Measurements from ENCODE around the gene PRKCA.

The PRKCA gene

DNA sequence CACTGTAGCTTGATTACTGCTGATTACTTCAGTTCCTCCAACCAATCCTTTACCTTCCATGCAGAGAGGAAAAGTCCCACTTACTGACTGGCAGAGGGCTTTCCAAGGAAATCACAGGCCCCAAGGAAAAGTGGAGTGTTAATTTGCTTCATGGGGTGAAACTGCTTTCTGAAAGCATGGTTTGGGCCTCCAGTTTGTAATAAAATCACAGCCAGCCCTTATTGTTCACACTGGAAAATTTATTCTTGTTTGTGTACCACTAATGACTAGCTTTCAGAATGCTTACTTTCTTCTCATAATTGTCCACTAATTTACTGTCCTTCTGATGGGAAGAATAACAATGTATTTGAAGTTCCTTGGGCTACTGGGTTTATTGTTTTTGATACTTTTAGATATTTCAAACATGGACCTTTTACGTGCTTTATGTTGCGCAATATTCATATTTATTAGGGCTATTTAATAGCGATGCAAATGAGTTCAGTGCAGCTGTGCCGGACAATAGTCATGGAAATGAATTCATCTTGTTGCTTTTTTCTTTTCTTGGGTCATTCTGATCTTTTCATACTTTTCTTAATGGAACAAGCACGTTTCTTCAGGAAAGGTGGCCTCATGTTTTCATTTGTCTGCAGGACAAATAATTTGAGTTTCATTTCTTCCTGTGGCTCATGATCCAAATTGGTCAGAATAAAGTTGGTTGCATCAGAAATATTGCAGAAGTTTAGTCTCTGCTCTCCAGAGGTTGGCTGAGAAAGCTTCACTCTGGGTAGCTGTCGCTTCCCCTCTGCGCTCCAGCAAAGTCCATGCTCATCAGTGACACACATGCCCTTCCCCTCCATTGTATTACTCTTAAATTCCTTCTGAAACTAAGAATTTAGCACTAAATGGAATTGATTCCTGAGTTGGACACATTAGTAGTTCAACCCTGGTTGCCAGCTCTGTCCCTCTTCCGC lies 128.7 kb downstream of the PRKCA start:
- Histone ChIP-seq H3K27me3 (ENCODE audit: control insufficient read depth in 1 of 2, insufficient read depth in 2 of 2, low read length in 2 of 2) (no peaks in the 10 kb centered on the region), H3K36me3 (ENCODE audit: control insufficient read depth in 2 of 2, insufficient read depth in 2 of 2, low read length in 2 of 2) (no peaks in the 10 kb centered on the region), H3K9me3 (ENCODE audit: control insufficient read depth in 2 of 2, low read length in 2 of 2) (no peaks in the 10 kb centered on the region), H3K9ac (ENCODE audit: low read length in 2 of 2) (no peak overlapping the region), H3K4me3 (ENCODE audit: low read length in 2 of 2) (peak overlapping the region in 1 of 2 donors; percentile 17), H3K4me1 (ENCODE audit: control insufficient read depth, insufficient read depth, low read length) (peaks cover 22% of the 10 kb centered on the region), H3K27ac (ENCODE audit: low read length) (no peak overlapping the region)

DNA sequence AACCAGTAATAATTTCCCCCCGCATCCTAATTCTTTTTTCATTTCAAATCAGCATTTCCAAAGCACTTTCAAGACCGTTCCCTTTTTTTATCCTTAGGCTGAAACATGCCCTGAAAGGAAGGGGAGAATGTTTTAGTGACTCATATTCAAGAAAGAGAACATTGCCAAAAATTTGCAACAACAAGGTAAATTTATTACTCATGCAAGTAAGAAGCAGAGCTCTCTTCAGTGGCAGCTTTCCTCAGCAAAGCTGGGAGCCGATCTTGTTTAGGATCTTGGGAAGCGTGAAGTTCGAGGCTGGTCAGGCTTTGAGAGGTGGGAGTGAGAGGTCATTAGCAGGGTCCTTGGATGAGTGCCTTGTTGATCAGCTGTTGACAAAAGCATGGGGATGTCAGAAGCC lies 129.5 kb downstream of the PRKCA start:
- Histone ChIP-seq H3K9me3 (ENCODE audit: control insufficient read depth in 2 of 2, low read length in 2 of 2) (no peaks in the 10 kb centered on the region), H3K27ac (ENCODE audit: low read length) (no peak overlapping the region), H3K4me3 (ENCODE audit: low read length in 2 of 2) (peak overlapping the region in 1 of 2 donors; percentile 17), H3K36me3 (ENCODE audit: control insufficient read depth in 2 of 2, insufficient read depth in 2 of 2, low read length in 2 of 2) (no peaks in the 10 kb centered on the region), H3K27me3 (ENCODE audit: control insufficient read depth in 1 of 2, insufficient read depth in 2 of 2, low read length in 2 of 2) (no peaks in the 10 kb centered on the region), H3K9ac (ENCODE audit: low read length in 2 of 2) (no peak overlapping the region), H3K4me1 (ENCODE audit: control insufficient read depth, insufficient read depth, low read length) (peaks cover 23% of the 10 kb centered on the region)

DNA sequence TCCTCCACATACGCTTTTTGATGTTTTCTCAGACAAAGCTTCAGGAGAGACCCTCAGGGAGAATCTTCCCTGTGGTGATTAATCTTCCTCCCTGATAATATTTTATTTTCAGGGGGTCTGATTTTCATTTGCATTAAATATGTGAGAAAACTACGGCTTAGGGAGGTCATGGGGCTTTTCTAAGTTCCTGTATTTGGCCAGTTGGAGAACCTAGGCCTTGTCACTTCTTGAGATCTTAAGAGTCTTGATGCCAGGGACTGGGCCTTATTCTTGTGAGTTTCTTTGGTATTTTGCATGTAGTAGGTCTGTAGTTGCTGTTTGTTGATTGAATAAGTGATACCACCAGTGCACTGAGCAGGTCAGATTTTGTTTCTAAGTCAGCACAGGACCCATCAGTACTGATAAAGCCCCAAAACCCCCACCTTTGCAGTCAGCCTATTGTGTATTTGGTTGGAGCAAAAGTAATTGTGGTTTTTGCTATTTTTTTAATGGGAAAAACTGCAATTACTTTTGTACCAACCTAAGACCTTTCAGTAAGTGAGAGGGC lies 130.1 kb downstream of the PRKCA start:
- H3K9ac ChIP-seq (ENCODE audit: low read length in 2 of 2): no peak overlapping the region

DNA sequence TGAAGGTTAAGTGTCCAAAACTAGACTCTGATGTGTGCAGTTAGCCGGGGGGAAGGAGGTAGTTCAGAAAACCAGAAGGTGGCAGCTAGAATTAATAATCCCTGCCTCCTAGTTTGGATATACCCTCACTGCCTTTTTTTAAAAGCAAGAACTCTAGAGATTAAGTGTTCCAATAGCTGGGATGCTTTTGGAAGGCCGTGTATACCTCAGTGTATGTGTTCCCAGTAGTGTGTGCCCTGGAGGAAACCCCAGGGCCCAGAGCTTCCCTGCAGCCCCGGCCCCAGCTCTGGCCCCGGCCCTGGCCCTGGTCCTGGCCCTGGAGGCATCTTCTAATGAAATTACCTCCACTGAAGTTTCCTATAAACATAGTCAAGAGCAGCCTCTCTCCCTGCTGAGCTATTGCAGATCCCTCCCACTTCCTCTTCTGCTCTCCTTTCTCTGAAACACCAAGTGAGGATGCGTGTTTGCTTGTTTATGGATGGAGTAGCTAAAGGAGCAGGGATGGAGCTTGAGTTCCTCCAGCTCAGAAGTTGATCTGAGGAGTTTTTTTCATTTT lies 130.7 kb downstream of the PRKCA start:
- Histone ChIP-seq H3K9me3 (ENCODE audit: control insufficient read depth in 2 of 2, low read length in 2 of 2) (no peaks in the 10 kb centered on the region), H3K9ac (ENCODE audit: low read length in 2 of 2) (no peak overlapping the region), H3K27ac (ENCODE audit: low read length) (no peak overlapping the region), H3K4me1 (ENCODE audit: control insufficient read depth, insufficient read depth, low read length) (peaks cover 25% of the 10 kb centered on the region), H3K4me3 (ENCODE audit: low read length in 2 of 2) (no peak overlapping the region), H3K36me3 (ENCODE audit: control insufficient read depth in 2 of 2, insufficient read depth in 2 of 2, low read length in 2 of 2) (no peaks in the 10 kb centered on the region), H3K27me3 (ENCODE audit: control insufficient read depth in 1 of 2, insufficient read depth in 2 of 2, low read length in 2 of 2) (no peaks in the 10 kb centered on the region)

More for the DNA sequence above, 130.1 kb downstream of the PRKCA start:
- Histone ChIP-seq H3K4me3 (ENCODE audit: low read length in 2 of 2) (peak overlapping the region in 1 of 2 donors; percentile 17), H3K27me3 (ENCODE audit: control insufficient read depth in 1 of 2, insufficient read depth in 2 of 2, low read length in 2 of 2) (no peaks in the 10 kb centered on the region), H3K36me3 (ENCODE audit: control insufficient read depth in 2 of 2, insufficient read depth in 2 of 2, low read length in 2 of 2) (no peaks in the 10 kb centered on the region), H3K9me3 (ENCODE audit: control insufficient read depth in 2 of 2, low read length in 2 of 2) (no peaks in the 10 kb centered on the region), H3K27ac (ENCODE audit: low read length) (no peak overlapping the region), H3K4me1 (ENCODE audit: control insufficient read depth, insufficient read depth, low read length) (peaks cover 25% of the 10 kb centered on the region)

DNA sequence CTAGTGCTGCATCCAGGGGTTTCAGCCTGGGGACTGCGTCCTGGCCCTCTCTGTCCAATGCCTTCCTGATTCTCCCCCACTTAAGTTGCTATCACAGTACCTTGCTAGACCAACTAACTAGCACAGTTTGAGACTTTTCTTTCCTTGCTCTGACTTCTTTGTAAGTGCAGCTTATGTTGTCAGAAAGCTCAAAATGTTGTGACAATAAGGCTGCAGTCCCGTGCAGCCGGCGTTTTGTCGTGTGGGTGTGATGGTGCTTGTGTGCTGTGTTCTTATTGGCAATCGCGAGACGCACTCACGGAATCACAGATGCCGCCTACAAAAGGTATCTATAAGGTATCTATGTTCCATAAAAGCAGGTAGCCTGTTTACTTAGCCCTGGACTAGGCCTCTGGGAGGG lies 132.8 kb downstream of the PRKCA start:
- Histone ChIP-seq H3K27me3 (ENCODE audit: control insufficient read depth in 1 of 2, insufficient read depth in 2 of 2, low read length in 2 of 2) (no peaks in the 10 kb centered on the region), H3K9ac (ENCODE audit: low read length in 2 of 2) (no peak overlapping the region), H3K27ac (ENCODE audit: low read length) (no peak overlapping the region), H3K4me1 (ENCODE audit: control insufficient read depth, insufficient read depth, low read length) (peaks cover 25% of the 10 kb centered on the region), H3K9me3 (ENCODE audit: control insufficient read depth in 2 of 2, low read length in 2 of 2) (no peaks in the 10 kb centered on the region), H3K36me3 (ENCODE audit: control insufficient read depth in 2 of 2, insufficient read depth in 2 of 2, low read length in 2 of 2) (no peaks in the 10 kb centered on the region), H3K4me3 (ENCODE audit: low read length in 2 of 2) (no peak overlapping the region)

DNA sequence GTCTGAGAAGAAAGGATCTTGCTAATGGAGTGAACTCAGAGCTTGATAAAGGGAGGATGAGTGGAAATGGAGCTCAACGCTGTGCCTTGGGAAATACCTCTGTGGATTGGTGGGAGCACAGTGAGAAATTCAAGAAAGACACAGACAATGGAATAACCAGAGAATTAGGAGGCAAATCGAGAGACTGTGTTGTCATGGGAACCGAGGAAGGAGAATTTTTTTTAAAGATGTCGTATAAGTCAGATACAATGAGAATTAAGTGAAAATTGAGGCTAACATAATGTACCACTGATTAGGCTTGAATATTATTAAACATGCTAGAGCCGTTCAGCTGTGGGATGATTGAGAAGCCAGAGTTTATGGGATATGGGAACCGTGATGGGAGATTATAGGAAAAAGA lies 134.2 kb downstream of the PRKCA start:
- Histone ChIP-seq H3K27me3 (ENCODE audit: control insufficient read depth in 1 of 2, insufficient read depth in 2 of 2, low read length in 2 of 2) (no peaks in the 10 kb centered on the region), H3K27ac (ENCODE audit: low read length) (no peak overlapping the region), H3K4me1 (ENCODE audit: control insufficient read depth, insufficient read depth, low read length) (peaks cover 27% of the 10 kb centered on the region), H3K4me3 (ENCODE audit: low read length in 2 of 2) (no peak overlapping the region), H3K9ac (ENCODE audit: low read length in 2 of 2) (no peak overlapping the region), H3K36me3 (ENCODE audit: control insufficient read depth in 2 of 2, insufficient read depth in 2 of 2, low read length in 2 of 2) (no peaks in the 10 kb centered on the region), H3K9me3 (ENCODE audit: control insufficient read depth in 2 of 2, low read length in 2 of 2) (no peaks in the 10 kb centered on the region)

DNA sequence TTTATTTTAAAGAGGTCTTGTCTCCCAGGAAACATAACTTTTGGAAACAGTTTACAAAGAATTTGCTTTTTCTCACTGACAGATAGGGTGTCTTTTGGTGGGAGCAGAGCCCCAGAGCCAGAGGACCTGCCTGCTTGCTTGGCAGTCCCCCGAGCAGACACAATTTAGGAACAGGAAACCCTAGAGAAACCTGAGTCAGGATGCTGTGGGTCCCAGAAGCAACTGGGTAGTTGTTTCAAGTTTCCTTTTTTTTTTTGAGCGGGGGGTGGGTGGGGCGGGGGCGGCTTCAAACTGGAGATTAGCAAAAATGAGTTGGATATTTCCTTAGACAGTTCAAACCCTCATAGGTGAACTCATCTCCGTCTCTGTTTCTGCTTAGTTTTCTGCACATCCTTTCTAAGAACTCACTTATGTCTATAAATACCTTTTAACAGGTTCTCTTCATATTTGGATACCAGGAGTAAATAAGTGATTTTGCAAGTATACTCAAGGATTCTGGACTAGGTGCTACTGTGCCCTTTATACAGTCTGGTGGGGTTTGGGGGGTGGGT lies 135.1 kb downstream of the PRKCA start:
- Histone ChIP-seq H3K9ac (ENCODE audit: low read length in 2 of 2) (no peak overlapping the region), H3K9me3 (ENCODE audit: control insufficient read depth in 2 of 2, low read length in 2 of 2) (no peaks in the 10 kb centered on the region), H3K27ac (ENCODE audit: low read length) (no peak overlapping the region), H3K4me3 (ENCODE audit: low read length in 2 of 2) (no peak overlapping the region), H3K4me1 (ENCODE audit: control insufficient read depth, insufficient read depth, low read length) (peaks cover 20% of the 10 kb centered on the region), H3K27me3 (ENCODE audit: control insufficient read depth in 1 of 2, insufficient read depth in 2 of 2, low read length in 2 of 2) (no peaks in the 10 kb centered on the region), H3K36me3 (ENCODE audit: control insufficient read depth in 2 of 2, insufficient read depth in 2 of 2, low read length in 2 of 2) (no peaks in the 10 kb centered on the region)

DNA sequence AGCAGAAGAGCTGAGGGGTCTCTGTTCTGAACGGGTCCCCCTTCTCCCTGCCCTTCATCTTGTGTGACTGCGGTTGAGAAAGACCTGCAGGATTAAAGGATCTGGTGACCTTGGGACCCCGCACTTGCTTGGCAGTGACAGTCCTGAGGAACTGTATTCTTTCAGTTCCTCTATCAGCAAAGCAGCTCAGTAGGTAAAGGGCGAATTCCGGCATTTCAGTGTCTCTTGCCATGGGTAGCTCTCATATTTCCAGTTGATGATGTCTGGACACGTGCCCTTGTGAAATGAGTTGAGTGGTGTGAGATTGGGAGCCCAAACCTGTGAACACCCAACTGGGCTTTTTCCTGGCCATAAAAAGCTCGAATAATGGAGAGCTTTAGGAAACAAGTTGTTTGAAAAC lies 135.7 kb downstream of the PRKCA start:
- H3K36me3 ChIP-seq (ENCODE audit: control insufficient read depth in 2 of 2, insufficient read depth in 2 of 2, low read length in 2 of 2): no peaks in the 10 kb centered on the region
- H3K27ac ChIP-seq (ENCODE audit: low read length): no peak overlapping the region
- H3K27me3 ChIP-seq (ENCODE audit: control insufficient read depth in 1 of 2, insufficient read depth in 2 of 2, low read length in 2 of 2): no peaks in the 10 kb centered on the region
- H3K9ac ChIP-seq (ENCODE audit: low read length in 2 of 2): no peak overlapping the region
- H3K9me3 ChIP-seq (ENCODE audit: control insufficient read depth in 2 of 2, low read length in 2 of 2): no peaks in the 10 kb centered on the region
- H3K4me3 ChIP-seq (ENCODE audit: low read length in 2 of 2): no peak overlapping the region
- peaks cover 20% of the 10 kb centered on the region for H3K4me1 ChIP-seq (ENCODE audit: control insufficient read depth, insufficient read depth, low read length)

DNA sequence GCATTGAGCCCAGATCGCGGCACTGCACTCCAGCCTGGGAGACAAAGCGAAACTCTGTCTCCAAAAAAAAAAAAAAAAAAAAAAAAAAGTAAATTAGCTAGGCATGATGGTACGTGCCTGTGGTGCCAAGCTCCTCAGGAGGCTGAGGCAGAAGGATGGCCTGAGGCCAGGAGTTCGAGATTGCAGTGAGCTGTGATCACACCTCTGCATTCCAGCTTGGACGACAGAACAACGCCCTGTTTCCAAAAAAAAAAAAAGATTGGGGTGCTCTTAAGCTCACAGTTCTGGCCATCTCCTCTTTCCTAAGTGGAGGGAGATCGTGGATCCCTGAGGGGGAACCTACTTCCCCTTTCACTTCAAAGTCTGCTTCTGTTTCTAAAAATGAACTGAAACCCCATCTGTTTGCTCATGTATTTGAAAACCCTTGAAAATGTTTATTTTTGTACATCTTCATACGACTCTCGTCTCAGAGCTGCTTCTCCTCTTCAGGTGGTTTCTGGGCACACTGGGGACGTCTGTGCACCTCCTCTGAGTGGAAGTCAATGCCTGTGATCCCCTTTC lies 138.8 kb downstream of the PRKCA start:
- peaks cover 12% of the 10 kb centered on the region for H3K4me1 ChIP-seq (ENCODE audit: control insufficient read depth, insufficient read depth, low read length)
- peak overlapping the region in 1 of 2 donors; percentile 29 for H3K9ac ChIP-seq (ENCODE audit: low read length in 2 of 2)
- H3K4me3 ChIP-seq (ENCODE audit: low read length in 2 of 2): peak overlapping the region; percentile 14 to 40
- H3K27me3 ChIP-seq (ENCODE audit: control insufficient read depth in 1 of 2, insufficient read depth in 2 of 2, low read length in 2 of 2): no peaks in the 10 kb centered on the region
- no peaks in the 10 kb centered on the region for H3K9me3 ChIP-seq (ENCODE audit: control insufficient read depth in 2 of 2, low read length in 2 of 2)
- no peaks in the 10 kb centered on the region for H3K36me3 ChIP-seq (ENCODE audit: control insufficient read depth in 2 of 2, insufficient read depth in 2 of 2, low read length in 2 of 2)
- H3K27ac ChIP-seq (ENCODE audit: low read length): no peak overlapping the region

DNA sequence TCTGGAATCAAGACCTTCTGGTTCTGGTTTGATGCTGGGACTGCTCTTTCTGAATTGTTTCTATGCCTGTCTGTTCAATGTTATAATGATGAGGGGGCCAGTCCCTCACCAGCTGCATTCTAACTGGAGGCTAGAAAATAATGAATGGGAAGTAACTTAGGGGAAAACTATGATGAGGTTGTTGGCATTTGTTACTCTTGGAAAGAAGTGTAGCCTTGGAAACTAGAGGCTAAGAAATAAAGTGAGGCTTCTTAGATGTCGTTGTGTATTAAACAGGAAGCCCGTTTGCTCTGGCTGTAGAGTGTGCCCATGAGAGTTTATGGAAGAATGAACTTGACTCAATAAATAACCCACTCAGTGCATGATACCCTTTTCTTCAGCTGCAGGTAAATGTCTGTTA lies 140.8 kb downstream of the PRKCA start:
- H3K4me3 ChIP-seq (ENCODE audit: low read length in 2 of 2): no peak overlapping the region
- no peak overlapping the region for H3K27ac ChIP-seq (ENCODE audit: low read length)
- H3K9me3 ChIP-seq (ENCODE audit: control insufficient read depth in 2 of 2, low read length in 2 of 2): no peaks in the 10 kb centered on the region
- no peaks in the 10 kb centered on the region for H3K36me3 ChIP-seq (ENCODE audit: control insufficient read depth in 2 of 2, insufficient read depth in 2 of 2, low read length in 2 of 2)
- H3K27me3 ChIP-seq (ENCODE audit: control insufficient read depth in 1 of 2, insufficient read depth in 2 of 2, low read length in 2 of 2): no peaks in the 10 kb centered on the region
- H3K4me1 ChIP-seq (ENCODE audit: control insufficient read depth, insufficient read depth, low read length): peaks cover 12% of the 10 kb centered on the region
- H3K9ac ChIP-seq (ENCODE audit: low read length in 2 of 2): no peak overlapping the region
